OCI-LY7 (cell line): ENCODE results near the gene REG1A. TPM values are rescaled to one million over a fixed set of nuclear protein-coding genes. Genes with fewer than 3 reads are reported as not detected.

Experiments
- BruUV-seq: library from RNA; stranded (reverse); fragments of 400-500 nt; replicated peaks from 2 replicates; lab custom pipeline; 2021; lab: Mats Ljungman, UMichigan
- CTCF ChIA-PET: fragments of 300-600 bp; sonication (Branson Sonifier 250); formaldehyde crosslinking; loops from one replicate; lab custom pipeline; 2022; ENCODE audit warnings: antibody characterized with exemption; ENCODE audit not compliant: unreplicated experiment; lab: Charles Lee
- POLR2A ChIA-PET: fragments of 300-600 bp; sonication (Branson Sonifier 250); formaldehyde crosslinking; loops from one replicate; lab custom pipeline; 2022; ENCODE audit warnings: antibody characterized with exemption; lab: Charles Lee
- DNase-seq: peaks from one replicate; pipeline ENCODE4 v3.0.0-alpha.2; 2015; ENCODE audit warnings: low spot score
- H2AFZ ChIP-seq: fragments of 200-600 bp; sonication (generic), shearing (Covaris generic); 2 replicates; pipeline ENCODE4 v1.6.1; 2014; ENCODE audit warnings: mild to moderate bottlenecking, antibody characterized with exemption, low read length, moderate library complexity
- H3K27ac ChIP-seq: fragments of 200-600 bp; sonication (generic); 2 replicates; pipeline ENCODE4 v1.5.1; 2014; ENCODE audit warnings: mixed run types, low read depth, mild to moderate bottlenecking, moderate library complexity, low read length, inconsistent platforms; ENCODE audit not compliant: poor library complexity, severe bottlenecking
- H3K36me3 ChIP-seq: fragments of 200-600 bp; sonication (generic); 2 replicates; pipeline ENCODE4 v1.6.1; 2014; ENCODE audit warnings: mild to moderate bottlenecking, antibody characterized with exemption, low read length, moderate library complexity, mixed read lengths; ENCODE audit not compliant: insufficient read depth
- H3K4me1 ChIP-seq: fragments of 200-600 bp; sonication (generic); 2 replicates; pipeline ENCODE4 v1.5.1; 2014; ENCODE audit warnings: mild to moderate bottlenecking, low read length; ENCODE audit not compliant: insufficient read depth, poor library complexity, severe bottlenecking
- H3K4me2 ChIP-seq: fragments of 200-600 bp; sonication (generic); 2 replicates; pipeline ENCODE4 v1.6.1; 2014; ENCODE audit warnings: mild to moderate bottlenecking, low read length
- H3K4me3 ChIP-seq: fragments of 200-600 bp; sonication (generic); 2 replicates; pipeline ENCODE4 v1.5.1; 2014; ENCODE audit warnings: mild to moderate bottlenecking, low read depth, low read length; ENCODE audit not compliant: poor library complexity, severe bottlenecking
- H3K79me2 ChIP-seq: fragments of 200-600 bp; sonication (generic); 2 replicates; pipeline ENCODE4 v1.6.1; 2016; ENCODE audit warnings: low read depth, mild to moderate bottlenecking, low read length, moderate library complexity, mixed read lengths; ENCODE audit not compliant: insufficient read depth
- H3K9me2 ChIP-seq: fragments of 200-600 bp; sonication (generic); 2 replicates; pipeline ENCODE4 v1.6.1; 2016; ENCODE audit warnings: mild to moderate bottlenecking, low read length, mixed read lengths; ENCODE audit not compliant: insufficient read depth
- H3K9me3 ChIP-seq: fragments of 200-600 bp; sonication (generic); 2 replicates; pipeline ENCODE4 v1.6.1; 2014; ENCODE audit warnings: mild to moderate bottlenecking, mixed run types, low read length, mixed read lengths
- H4K20me1 ChIP-seq: fragments of 200-600 bp; sonication (generic); 2 replicates; pipeline ENCODE4 v1.6.1; 2014; ENCODE audit warnings: mild to moderate bottlenecking, antibody characterized with exemption, low read length, moderate library complexity, mixed read lengths; ENCODE audit not compliant: insufficient read depth
- CTCF ChIP-seq: fragments of 200-600 bp; sonication (generic); conservative IDR thresholded peaks from 2 replicates; pipeline ENCODE4 v1.5.1; 2014; ENCODE audit warnings: mild to moderate bottlenecking, antibody characterized with exemption, low read length, moderate library complexity, mixed read lengths
- EZH2phosphoT487 ChIP-seq: fragments of 200-600 bp; sonication (generic); IDR thresholded peaks from 2 replicates; pipeline ENCODE4 v1.6.1; 2018; ENCODE audit warnings: low read depth, borderline replicate concordance, mild to moderate bottlenecking, mixed run types, antibody characterized with exemption, low read length, moderate library complexity, mixed read lengths
- intact Hi-C: fragments of 100-400 bp; cut with micrococcal nuclease; formaldehyde crosslinking; loops from one replicate; pipeline ENCODE4 v1.10.0; 2022; ENCODE audit not compliant: unreplicated experiment
- total RNA-seq, 2 experiments: library from RNA; depleted of rRNA in 1 of 2; stranded (reverse); fragments of >200 nt in 1 of 2; shearing (Covaris generic) in 1 of 2; gene quantifications; 2 replicates each; pipeline ENCODE4 v1.2.3, GENCODE V29; 2014 to 2022

The REG1A gene
- total RNA-seq, 2 experiments from 2014 or later = not detected

- no peak for DNase-seq
- BruUV-seq = no TSS peak
- no peak overlapping the region for H2AFZ ChIP-seq
- H3K27ac ChIP-seq = no peak overlapping the region
- no peak overlapping the region for H3K4me2 ChIP-seq
- intact Hi-C loops = no loop called here
- H3K36me3 ChIP-seq = no peaks in the 10 kb centered on the region
- ChIA-PET CTCF (no interaction called here), POLR2A (no interaction called here)
- no peaks in the 10 kb centered on the region for H4K20me1 ChIP-seq
- no peak overlapping the region for H3K4me3 ChIP-seq
- H3K79me2 ChIP-seq = no peaks in the 10 kb centered on the region
- TF ChIP-seq CTCF = no peak
- TF ChIP-seq EZH2phosphoT487 = no peak
- H3K9me2 ChIP-seq = no peaks in the 10 kb centered on the region
- H3K9me3 ChIP-seq = no peaks in the 10 kb centered on the region
- no peaks in the 10 kb centered on the region for H3K4me1 ChIP-seq
Observed at GRCh38 chr2:79083597-79084251, 36.6 kb upstream of the REG1A start.

GRCh38 chr2:79084495-79085135 lies 35.7 kb upstream of the REG1A start:
- TF ChIP-seq EZH2phosphoT487 (no peak), CTCF (no peak)

GRCh38 chr2:79085382-79085781 lies 34.9 kb upstream of the REG1A start:
- intact Hi-C loops = no loop called here

More at GRCh38 chr2:79084495-79085135, 35.7 kb upstream of the REG1A start:
- no peaks in the 10 kb centered on the region for H3K9me3 ChIP-seq
- H3K4me3 ChIP-seq = no peak overlapping the region
- H2AFZ ChIP-seq = no peak overlapping the region
- no peaks in the 10 kb centered on the region for H3K79me2 ChIP-seq
- intact Hi-C loops = no loop called here
- no peaks in the 10 kb centered on the region for H3K36me3 ChIP-seq
- H3K4me2 ChIP-seq = no peak overlapping the region
- H3K9me2 ChIP-seq = no peaks in the 10 kb centered on the region
- H4K20me1 ChIP-seq = no peaks in the 10 kb centered on the region
- no peak overlapping the region for H3K27ac ChIP-seq
- no peak for DNase-seq
- no peaks in the 10 kb centered on the region for H3K4me1 ChIP-seq
- BruUV-seq = no TSS peak
- CTCF ChIA-PET = no interaction called here
- POLR2A ChIA-PET = no interaction called here

More at GRCh38 chr2:79085382-79085781, 34.9 kb upstream of the REG1A start:
- Histone ChIP-seq H3K36me3 (no peaks in the 10 kb centered on the region), H3K4me1 (no peaks in the 10 kb centered on the region), H2AFZ (no peak overlapping the region), H3K9me2 (no peaks in the 10 kb centered on the region), H3K79me2 (no peaks in the 10 kb centered on the region), H3K27ac (no peak overlapping the region), H4K20me1 (no peaks in the 10 kb centered on the region), H3K4me2 (no peak overlapping the region), H3K9me3 (no peaks in the 10 kb centered on the region), H3K4me3 (no peak overlapping the region)
- DNase-seq = no peak
- TF ChIP-seq CTCF (no peak), EZH2phosphoT487 (no peak)
- no TSS peak for BruUV-seq
- ChIA-PET POLR2A (no interaction called here), CTCF (no interaction called here)
